ENCODE data around the gene C9orf43. TPM values are rescaled to one million over a fixed set of nuclear protein-coding genes. Genes with fewer than 3 reads are reported as not detected.

The C9orf43 gene
- total and polyA plus RNA-seq, 4 donors: 0.18 TPM; not detected in 3

- intact Hi-C loops (cut with DNase I): no loop called here
- Histone ChIP-seq H3K9me3 (ENCODE audit: control insufficient read depth, low read length) (no peaks in the 10 kb centered on the region), H3K27ac (ENCODE audit: low read depth in 1 of 2, low read length in 2 of 2) (peak overlapping the region; percentile 66 to 87), H3K27me3 (ENCODE audit: control insufficient read depth in 1 of 2, insufficient read depth in 2 of 2, low read length in 1 of 2) (no peaks in the 10 kb centered on the region), H3K36me3 (ENCODE audit: control insufficient read depth in 1 of 2, insufficient read depth in 2 of 2, low read length in 1 of 2) (no peaks in the 10 kb centered on the region), H3K4me3 (ENCODE audit: low read length in 2 of 2) (no peak overlapping the region), H3K4me1 (ENCODE audit: control insufficient read depth in 1 of 2, insufficient read depth in 2 of 2, low read length in 2 of 2) (peaks cover 0 to 4% of the 10 kb centered on the region in 2 donors)
- DNase-seq: no peak
- 48 to 50% methylated on average over 2 of the region's 2 CpGs for WGBS, 2 donors
- no peak for ATAC-seq (ENCODE audit: low FRiP score)
Observed at GRCh38 chr9:113465599-113466140, 55.1 kb downstream of the C9orf43 start.

DNA sequence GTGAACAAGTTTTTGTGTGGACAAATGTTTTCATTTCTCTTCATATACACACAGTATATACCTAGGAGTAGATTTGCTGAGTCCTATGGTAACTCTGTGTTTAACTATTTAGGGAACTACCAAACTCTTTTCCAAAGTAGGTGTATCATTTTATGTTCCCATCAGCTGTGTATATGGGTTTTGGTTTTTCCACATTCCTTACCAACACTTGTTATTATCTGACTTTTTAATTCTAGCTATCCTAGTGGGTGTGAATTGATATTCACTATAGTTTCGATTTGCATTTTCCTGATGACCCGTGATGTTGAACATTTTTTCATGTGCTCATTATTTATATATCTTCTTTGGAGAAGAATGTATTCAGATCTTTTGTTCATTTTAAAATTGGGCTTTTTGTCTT is 56.6 kb downstream of the C9orf43 start:
- intact Hi-C loops (cut with DNase I): no loop called here
- no peak for DNase-seq
- 99 to 100% methylated on average over 2 of the region's 2 CpGs for WGBS, 2 donors
- ATAC-seq (ENCODE audit: low FRiP score): no peak
- Histone ChIP-seq H3K4me3 (ENCODE audit: low read length in 2 of 2) (no peak overlapping the region), H3K27me3 (ENCODE audit: control insufficient read depth in 1 of 2, insufficient read depth in 2 of 2, low read length in 1 of 2) (no peaks in the 10 kb centered on the region), H3K9me3 (ENCODE audit: control insufficient read depth, low read length) (no peaks in the 10 kb centered on the region), H3K27ac (ENCODE audit: low read depth in 1 of 2, low read length in 2 of 2) (no peak overlapping the region), H3K36me3 (ENCODE audit: control insufficient read depth in 1 of 2, insufficient read depth in 2 of 2, low read length in 1 of 2) (no peaks in the 10 kb centered on the region), H3K4me1 (ENCODE audit: control insufficient read depth in 1 of 2, insufficient read depth in 2 of 2, low read length in 2 of 2) (peaks cover 0 to 8% of the 10 kb centered on the region in 2 donors)

- no peaks in the 10 kb centered on the region for H3K36me3 ChIP-seq (ENCODE audit: control insufficient read depth in 1 of 2, insufficient read depth in 2 of 2, low read length in 1 of 2)
- peak overlapping the region; percentile 6 to 88 for H3K27ac ChIP-seq (ENCODE audit: low read depth in 1 of 2, low read length in 2 of 2)
- H3K4me3 ChIP-seq (ENCODE audit: low read length in 2 of 2): no peak overlapping the region
- peak; percentile 66 for ATAC-seq (ENCODE audit: low FRiP score)
- intact Hi-C loops (cut with DNase I): no loop called here
- no peaks in the 10 kb centered on the region for H3K27me3 ChIP-seq (ENCODE audit: control insufficient read depth in 1 of 2, insufficient read depth in 2 of 2, low read length in 1 of 2)
- DNase-seq: no peak
- no peaks in the 10 kb centered on the region for H3K9me3 ChIP-seq (ENCODE audit: control insufficient read depth, low read length)
- WGBS, 2 donors: 12 to 18% methylated on average over 6 of the region's 6 CpGs
- peaks cover 0 to 8% of the 10 kb centered on the region in 2 donors for H3K4me1 ChIP-seq (ENCODE audit: control insufficient read depth in 1 of 2, insufficient read depth in 2 of 2, low read length in 2 of 2)
Observed at GRCh38 chr9:113468716-113469448, 58.3 kb downstream of the C9orf43 start.

DNA sequence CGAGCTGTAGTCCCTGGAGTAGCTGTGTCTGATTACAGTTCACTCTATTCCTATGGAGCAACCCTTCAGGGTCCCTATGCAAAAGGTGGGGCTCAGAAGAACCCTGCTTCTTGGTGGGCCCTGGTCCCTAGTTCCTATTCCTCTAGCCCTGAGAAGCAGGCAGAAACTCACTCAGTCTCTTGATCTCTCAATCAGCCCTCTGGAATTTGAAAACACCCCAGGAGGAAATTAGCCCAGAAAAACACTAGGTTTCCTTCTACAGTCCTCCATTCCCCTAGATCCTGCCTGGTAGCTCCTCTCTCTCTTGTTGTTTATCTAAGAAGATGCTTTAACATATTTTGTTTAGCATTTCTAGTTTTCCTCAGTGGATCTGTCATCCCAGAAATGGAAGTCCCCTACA is 60.6 kb downstream of the C9orf43 start:
- WGBS, 2 donors: 26 to 46% methylated on average over 1 of the region's 1 CpG
- Histone ChIP-seq H3K9me3 (ENCODE audit: control insufficient read depth, low read length) (no peaks in the 10 kb centered on the region), H3K27ac (ENCODE audit: low read depth in 1 of 2, low read length in 2 of 2) (peak overlapping the region in 1 of 2 donors; percentile 71), H3K36me3 (ENCODE audit: control insufficient read depth in 1 of 2, insufficient read depth in 2 of 2, low read length in 1 of 2) (no peaks in the 10 kb centered on the region), H3K27me3 (ENCODE audit: control insufficient read depth in 1 of 2, insufficient read depth in 2 of 2, low read length in 1 of 2) (no peaks in the 10 kb centered on the region), H3K4me1 (ENCODE audit: control insufficient read depth in 1 of 2, insufficient read depth in 2 of 2, low read length in 2 of 2) (peaks cover 5 to 14% of the 10 kb centered on the region in 2 donors), H3K4me3 (ENCODE audit: low read length in 2 of 2) (no peak overlapping the region)
- intact Hi-C loops (cut with DNase I): no loop called here
- ATAC-seq (ENCODE audit: low FRiP score) (no peak), DNase-seq (no peak)

GRCh38 chr9:113471566-113471965 is 61.0 kb downstream of the C9orf43 start:
- Histone ChIP-seq H3K36me3 (ENCODE audit: control insufficient read depth in 1 of 2, insufficient read depth in 2 of 2, low read length in 1 of 2) (no peaks in the 10 kb centered on the region), H3K27ac (ENCODE audit: low read depth in 1 of 2, low read length in 2 of 2) (peak overlapping the region in 1 of 2 donors; percentile 70), H3K9me3 (ENCODE audit: control insufficient read depth, low read length) (no peaks in the 10 kb centered on the region), H3K27me3 (ENCODE audit: control insufficient read depth in 1 of 2, insufficient read depth in 2 of 2, low read length in 1 of 2) (no peaks in the 10 kb centered on the region), H3K4me3 (ENCODE audit: low read length in 2 of 2) (no peak overlapping the region), H3K4me1 (ENCODE audit: control insufficient read depth in 1 of 2, insufficient read depth in 2 of 2, low read length in 2 of 2) (peaks cover 5 to 14% of the 10 kb centered on the region in 2 donors)
- DNase-seq (no peak), ATAC-seq (ENCODE audit: low FRiP score) (no peak)
- intact Hi-C loops (cut with DNase I): no loop called here
- WGBS, 2 donors: 43 to 45% methylated on average over 6 of the region's 6 CpGs

GRCh38 chr9:113472199-113472598 is 61.7 kb downstream of the C9orf43 start:
- Histone ChIP-seq H3K36me3 (ENCODE audit: control insufficient read depth in 1 of 2, insufficient read depth in 2 of 2, low read length in 1 of 2) (no peaks in the 10 kb centered on the region), H3K27me3 (ENCODE audit: control insufficient read depth in 1 of 2, insufficient read depth in 2 of 2, low read length in 1 of 2) (no peaks in the 10 kb centered on the region), H3K27ac (ENCODE audit: low read depth in 1 of 2, low read length in 2 of 2) (no peak overlapping the region), H3K4me1 (ENCODE audit: control insufficient read depth in 1 of 2, insufficient read depth in 2 of 2, low read length in 2 of 2) (peaks cover 5 to 14% of the 10 kb centered on the region in 2 donors), H3K9me3 (ENCODE audit: control insufficient read depth, low read length) (no peaks in the 10 kb centered on the region), H3K4me3 (ENCODE audit: low read length in 2 of 2) (no peak overlapping the region)
- DNase-seq: no peak
- intact Hi-C loops (cut with DNase I): no loop called here
- ATAC-seq (ENCODE audit: low FRiP score): no peak
- WGBS, 2 donors: 97% methylated on average over 5 of the region's 5 CpGs

GRCh38 chr9:113474360-113475028 is 63.9 kb downstream of the C9orf43 start:
- 74% methylated on average over 8 of the region's 8 CpGs for WGBS, 2 donors
- Histone ChIP-seq H3K9me3 (ENCODE audit: control insufficient read depth, low read length) (no peaks in the 10 kb centered on the region), H3K27ac (ENCODE audit: low read depth in 1 of 2, low read length in 2 of 2) (peak overlapping the region; percentile 11 to 27), H3K36me3 (ENCODE audit: control insufficient read depth in 1 of 2, insufficient read depth in 2 of 2, low read length in 1 of 2) (no peaks in the 10 kb centered on the region), H3K4me1 (ENCODE audit: control insufficient read depth in 1 of 2, insufficient read depth in 2 of 2, low read length in 2 of 2) (peaks cover 5 to 14% of the 10 kb centered on the region in 2 donors), H3K27me3 (ENCODE audit: control insufficient read depth in 1 of 2, insufficient read depth in 2 of 2, low read length in 1 of 2) (no peaks in the 10 kb centered on the region), H3K4me3 (ENCODE audit: low read length in 2 of 2) (no peak overlapping the region)
- intact Hi-C loops (cut with DNase I): no loop called here
- ATAC-seq (ENCODE audit: low FRiP score) (no peak), DNase-seq (no peak)

GRCh38 chr9:113475031-113475430 is 64.5 kb downstream of the C9orf43 start:
- DNase-seq: no peak
- H3K4me3 ChIP-seq (ENCODE audit: low read length in 2 of 2): no peak overlapping the region
- peak overlapping the region; percentile 27 to 70 for H3K27ac ChIP-seq (ENCODE audit: low read depth in 1 of 2, low read length in 2 of 2)
- no peaks in the 10 kb centered on the region for H3K27me3 ChIP-seq (ENCODE audit: control insufficient read depth in 1 of 2, insufficient read depth in 2 of 2, low read length in 1 of 2)
- intact Hi-C loops (cut with DNase I): no loop called here
- peaks cover 5 to 17% of the 10 kb centered on the region in 2 donors for H3K4me1 ChIP-seq (ENCODE audit: control insufficient read depth in 1 of 2, insufficient read depth in 2 of 2, low read length in 2 of 2)
- 29 to 31% methylated on average over 2 of the region's 2 CpGs for whole genome bisulfite sequencing, 2 donors
- H3K9me3 ChIP-seq (ENCODE audit: control insufficient read depth, low read length): no peaks in the 10 kb centered on the region
- ATAC-seq (ENCODE audit: low FRiP score): no peak
- no peaks in the 10 kb centered on the region for H3K36me3 ChIP-seq (ENCODE audit: control insufficient read depth in 1 of 2, insufficient read depth in 2 of 2, low read length in 1 of 2)

All from aorta (tissue), 5 donors.